DOHH2 (cell line): ENCODE results near the gene CATSPERE.
A peak's percentile ranks its signal among the peaks of the same experiment; 100 is the strongest.
"Not testable (repeated sequence)": the region's sequence is repeated elsewhere in the genome, so short reads cannot be mapped to it uniquely, and the experiment has no call there.

Experiments
- H3F3A ChIP-seq: fragments of 200-600 bp; sonication (generic), shearing (Covaris generic); 2 replicates; pipeline ENCODE4 v1.6.0; 2016; ENCODE audit warnings: antibody characterized with exemption, mild to moderate bottlenecking; ENCODE audit not compliant: control insufficient read depth, insufficient read depth
- H3K27ac ChIP-seq: fragments of 200-600 bp; sonication (generic); 2 replicates; pipeline ENCODE4 v1.5.1; 2014; ENCODE audit warnings: low read depth, mild to moderate bottlenecking, low read length, moderate library complexity
- H3K27me3 ChIP-seq: fragments of 200-600 bp; sonication (generic); 2 replicates; pipeline ENCODE4 v1.6.1; 2014; ENCODE audit warnings: mild to moderate bottlenecking, low read length, mixed read lengths; ENCODE audit not compliant: control insufficient read depth
- H3K36me3 ChIP-seq: fragments of 200-600 bp; sonication (generic); 2 replicates; pipeline ENCODE4 v1.6.1; 2014; ENCODE audit warnings: mild to moderate bottlenecking, low read length, moderate library complexity, mixed read lengths; ENCODE audit not compliant: control insufficient read depth
- H3K4me1 ChIP-seq: fragments of 200-600 bp; sonication (generic); 2 replicates; pipeline ENCODE4 v1.6.1; 2014; ENCODE audit warnings: mild to moderate bottlenecking, low read length, mixed read lengths; ENCODE audit not compliant: control insufficient read depth
- H3K4me2 ChIP-seq: fragments of 200-600 bp; sonication (generic); 2 replicates; pipeline ENCODE4 v1.6.0; 2014; ENCODE audit warnings: mild to moderate bottlenecking, low read length, moderate library complexity
- H3K4me3 ChIP-seq: fragments of 200-600 bp; sonication (generic); 2 replicates; pipeline ENCODE4 v1.5.1; 2014; ENCODE audit warnings: mild to moderate bottlenecking, low read length, mixed read lengths
- H3K79me2 ChIP-seq: fragments of 200-600 bp; sonication (generic); 2 replicates; pipeline ENCODE4 v1.6.1; 2014; ENCODE audit warnings: mild to moderate bottlenecking, low read length, mixed read lengths; ENCODE audit not compliant: control insufficient read depth
- H3K9me2 ChIP-seq: fragments of 200-600 bp; sonication (generic); replicated peaks from 2 replicates; pipeline ENCODE4 v1.6.1; 2014; ENCODE audit warnings: mild to moderate bottlenecking, low read length, mixed read lengths; ENCODE audit not compliant: control insufficient read depth
- H3K9me3 ChIP-seq: fragments of 200-600 bp; sonication (generic); 2 replicates; pipeline ENCODE4 v1.6.1; 2014; ENCODE audit warnings: antibody characterized with exemption, low read length, mixed read lengths; ENCODE audit not compliant: control insufficient read depth, insufficient read depth
- H4K20me1 ChIP-seq: fragments of 200-600 bp; sonication (generic); 2 replicates; pipeline ENCODE4 v1.6.0; 2014; ENCODE audit warnings: low read depth, mild to moderate bottlenecking, antibody characterized with exemption, low read length, moderate library complexity; ENCODE audit not compliant: control insufficient read depth, insufficient read depth
- EZH2phosphoT487 ChIP-seq: fragments of 200-600 bp; sonication (generic); IDR thresholded peaks from 2 replicates; pipeline ENCODE4 v1.6.1; 2017; ENCODE audit warnings: borderline replicate concordance, mild to moderate bottlenecking, antibody characterized with exemption, low read length, moderate library complexity, mixed read lengths
- TF ChIP-seq, protein P1 (sequence below): fragments of 200-600 bp; sonication (generic); IDR thresholded peaks from one replicate; pipeline ENCODE4 v1.5.1; 2014; ENCODE audit warnings: antibody characterized with exemption, mild to moderate bottlenecking, low read depth, low read length; ENCODE audit not compliant: poor library complexity, severe bottlenecking

Gene CATSPERE

DNA sequence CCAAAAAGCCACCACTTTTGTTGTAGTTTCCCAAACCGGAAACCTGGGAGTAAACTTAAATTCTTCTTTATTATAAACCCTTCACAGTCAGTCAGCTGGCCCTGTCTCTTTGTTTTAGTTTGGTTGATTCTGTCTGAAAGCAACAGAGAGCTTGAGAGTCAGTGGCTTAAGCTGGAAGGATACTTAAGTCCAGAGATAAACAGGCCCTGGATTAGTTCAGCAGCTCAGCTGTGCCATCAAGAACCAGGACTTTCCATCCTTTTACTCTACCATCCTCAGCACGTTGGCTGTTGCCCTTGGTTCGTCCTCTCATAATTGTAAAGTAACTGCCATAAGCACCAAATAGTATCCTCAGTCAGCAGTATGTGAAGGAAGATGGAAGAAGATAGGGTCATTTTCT, 196.3 kb downstream of the CATSPERE start:
- peaks cover 78% of the 10 kb centered on the region for H3K36me3 ChIP-seq
- peaks cover 8% of the 10 kb centered on the region; the same call in 1 of the 2 replicates for H4K20me1 ChIP-seq
- peaks cover 59% of the 10 kb centered on the region for H3K4me1 ChIP-seq
- peaks cover 86% of the 10 kb centered on the region for H3K79me2 ChIP-seq
- no peaks in the 10 kb centered on the region for H3K9me2 ChIP-seq
- no peaks in the 10 kb centered on the region for H3K27me3 ChIP-seq
- peak overlapping the region; percentile 5; the same call in 1 of the 2 replicates for H3K4me3 ChIP-seq
- H3K27ac ChIP-seq, result 0 out of 2 replicates have a peak overlapping the region, but pooled peaks have one; percentile 3
- H3F3A ChIP-seq, result peaks cover 4% of the 10 kb centered on the region
- TF ChIP-seq, protein P1, sequence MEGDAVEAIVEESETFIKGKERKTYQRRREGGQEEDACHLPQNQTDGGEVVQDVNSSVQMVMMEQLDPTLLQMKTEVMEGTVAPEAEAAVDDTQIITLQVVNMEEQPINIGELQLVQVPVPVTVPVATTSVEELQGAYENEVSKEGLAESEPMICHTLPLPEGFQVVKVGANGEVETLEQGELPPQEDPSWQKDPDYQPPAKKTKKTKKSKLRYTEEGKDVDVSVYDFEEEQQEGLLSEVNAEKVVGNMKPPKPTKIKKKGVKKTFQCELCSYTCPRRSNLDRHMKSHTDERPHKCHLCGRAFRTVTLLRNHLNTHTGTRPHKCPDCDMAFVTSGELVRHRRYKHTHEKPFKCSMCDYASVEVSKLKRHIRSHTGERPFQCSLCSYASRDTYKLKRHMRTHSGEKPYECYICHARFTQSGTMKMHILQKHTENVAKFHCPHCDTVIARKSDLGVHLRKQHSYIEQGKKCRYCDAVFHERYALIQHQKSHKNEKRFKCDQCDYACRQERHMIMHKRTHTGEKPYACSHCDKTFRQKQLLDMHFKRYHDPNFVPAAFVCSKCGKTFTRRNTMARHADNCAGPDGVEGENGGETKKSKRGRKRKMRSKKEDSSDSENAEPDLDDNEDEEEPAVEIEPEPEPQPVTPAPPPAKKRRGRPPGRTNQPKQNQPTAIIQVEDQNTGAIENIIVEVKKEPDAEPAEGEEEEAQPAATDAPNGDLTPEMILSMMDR, result no peak
- TF ChIP-seq EZH2phosphoT487, result no peak
- H3K9me3 ChIP-seq, result no peaks in the 10 kb centered on the region
- H3K4me2 ChIP-seq, result peak overlapping the region; percentile 43

DNA sequence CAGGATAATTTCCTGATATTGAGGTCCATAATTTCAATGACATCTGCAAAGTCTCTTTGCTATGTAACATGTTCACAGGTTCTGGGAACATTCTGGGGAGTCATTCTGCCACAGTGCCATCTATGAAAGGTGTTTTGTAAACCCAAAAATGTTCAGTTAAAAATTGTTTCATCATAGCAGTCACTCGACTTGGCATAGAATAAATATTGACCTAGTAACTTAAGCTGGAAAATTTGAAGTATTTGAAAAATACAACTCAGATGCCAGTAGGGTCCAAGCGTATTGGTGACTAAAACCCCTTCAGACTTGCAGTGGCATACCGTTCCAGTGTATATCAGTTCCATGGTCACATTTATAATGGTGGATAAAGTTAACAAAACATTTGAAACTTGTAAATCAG, 198.6 kb downstream of the CATSPERE start:
- peak overlapping the region; percentile 43 for H3K4me2 ChIP-seq
- peaks cover 8% of the 10 kb centered on the region; the same call in 1 of the 2 replicates for H4K20me1 ChIP-seq
- no peaks in the 10 kb centered on the region for H3K9me3 ChIP-seq
- H3K79me2 ChIP-seq, result peaks cover 91% of the 10 kb centered on the region
- peak overlapping the region; percentile 11; the same call in 1 of the 2 replicates for H3K4me3 ChIP-seq
- peak overlapping the region; percentile 46 for H3K27ac ChIP-seq
- no peaks in the 10 kb centered on the region for H3K9me2 ChIP-seq
- H3K27me3 ChIP-seq, result no peaks in the 10 kb centered on the region
- H3K36me3 ChIP-seq, result peaks cover 67% of the 10 kb centered on the region
- H3K4me1 ChIP-seq, result peaks cover 78% of the 10 kb centered on the region
- peaks cover 7% of the 10 kb centered on the region for H3F3A ChIP-seq
- TF ChIP-seq, protein P1, result no peak
- TF ChIP-seq EZH2phosphoT487, result no peak

- Histone ChIP-seq H3K9me3 (no peaks in the 10 kb centered on the region), H3K27me3 (no peaks in the 10 kb centered on the region), H3K9me2 (no peaks in the 10 kb centered on the region), H3K79me2 (peaks cover 91% of the 10 kb centered on the region), H3K4me2 (no peak overlapping the region), H3K4me1 (peaks cover 78% of the 10 kb centered on the region), H3K36me3 (peaks cover 62% of the 10 kb centered on the region), H3K4me3 (no peak overlapping the region), H3F3A (peaks cover 16% of the 10 kb centered on the region), H3K27ac (no peak overlapping the region), H4K20me1 (peaks cover 3% of the 10 kb centered on the region; the same call in 1 of the 2 replicates)
- TF ChIP-seq, protein P1, result no peak
- no peak for TF ChIP-seq EZH2phosphoT487
Observed at GRCh38 chr1:244660595-244660994, 199.5 kb downstream of the CATSPERE start.

GRCh38 chr1:244661569-244662312, 200.7 kb downstream of the CATSPERE start:
- Histone ChIP-seq H3K79me2 (peaks cover 91% of the 10 kb centered on the region), H3K4me3 (peak overlapping the region; percentile 48), H3K27ac (peak overlapping the region; percentile 87), H3K4me2 (peak overlapping the region; percentile 56), H3K4me1 (peaks cover 81% of the 10 kb centered on the region), H3K36me3 (peaks cover 52% of the 10 kb centered on the region), H3F3A (peaks cover 17% of the 10 kb centered on the region)
- not testable (repeated sequence) for H3K27me3 ChIP-seq, H3K9me2 ChIP-seq, H3K9me3 ChIP-seq, H4K20me1 ChIP-seq
